Fibroblast of mammary gland (primary cell): ENCODE measurements around the gene HNMT.

Source experiments
- DNase-seq: peaks from one replicate; pipeline ENCODE4 v3.0.0-alpha.2; 2010; ENCODE audit warnings: low read depth
- H3K4me3 ChIP-seq: 2 replicates; pipeline ENCODE4 v1.5.1; 2011; ENCODE audit warnings: low read depth, mild to moderate bottlenecking, low read length, moderate library complexity; ENCODE audit not compliant: control insufficient read depth
- CTCF ChIP-seq: conservative IDR thresholded peaks from 2 replicates; pipeline ENCODE4 v1.5.1; 2011; ENCODE audit warnings: low read depth, low read length, inconsistent platforms; ENCODE audit not compliant: control insufficient read depth, insufficient read depth

The HNMT gene

GRCh38 chr2:138058427-138058826 is 94.2 kb downstream of the HNMT start:
- H3K4me3 ChIP-seq, result no peak overlapping the region
- TF ChIP-seq CTCF, result no peak
- no peak for DNase-seq

GRCh38 chr2:138059487-138060300 is 95.4 kb downstream of the HNMT start:
- DNase-seq, result peak; percentile 20
- H3K4me3 ChIP-seq, result no peak overlapping the region
- no peak for TF ChIP-seq CTCF

GRCh38 chr2:138060301-138060635 is 96.0 kb downstream of the HNMT start:
- H3K4me3 ChIP-seq, result no peak overlapping the region
- DNase-seq, result peak; percentile 91
- TF ChIP-seq CTCF, result no peak

- no peak overlapping the region for H3K4me3 ChIP-seq
- no peak for DNase-seq
- no peak for TF ChIP-seq CTCF
These were observed 97.7 kb downstream of the HNMT start for GRCh38 chr2:138061961-138062360.

GRCh38 chr2:138063181-138063580 is 98.9 kb downstream of the HNMT start:
- no peak overlapping the region for H3K4me3 ChIP-seq
- DNase-seq, result no peak
- TF ChIP-seq CTCF, result no peak
